ENCODE results near the gene LSG1.

DNA sequence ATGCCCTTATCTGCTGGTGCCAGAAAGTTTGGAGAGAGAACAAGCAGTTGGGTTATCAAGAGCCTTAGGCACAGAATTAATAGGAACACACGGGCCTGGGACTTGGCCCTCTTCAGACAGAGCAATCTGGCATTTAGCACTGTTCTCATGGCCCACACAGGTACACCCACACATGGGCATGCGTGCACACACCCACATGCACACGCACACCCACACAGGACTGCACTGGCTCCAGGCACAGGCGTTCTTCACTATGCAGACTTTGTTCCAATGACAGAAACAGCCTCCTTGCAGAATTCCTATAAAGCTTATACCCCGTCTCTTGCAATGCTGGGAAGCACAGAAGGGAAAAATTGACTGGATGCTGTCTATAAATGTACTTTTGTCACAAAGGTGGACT lies 75.1 kb downstream of the LSG1 start:
- no peak for TF ChIP-seq CTCF (IDR thresholded peaks at IDR 0.05; ENCODE audit: low read depth, low read length, poor library complexity, severe bottlenecking)
- TF ChIP-seq EZH2phosphoT487 (IDR thresholded peaks at IDR 0.05; ENCODE audit: borderline replicate concordance, low read length) = no peak

Data from DOHH2 (cell line).